Measurements from ENCODE around the gene CAPNS2.

DNA sequence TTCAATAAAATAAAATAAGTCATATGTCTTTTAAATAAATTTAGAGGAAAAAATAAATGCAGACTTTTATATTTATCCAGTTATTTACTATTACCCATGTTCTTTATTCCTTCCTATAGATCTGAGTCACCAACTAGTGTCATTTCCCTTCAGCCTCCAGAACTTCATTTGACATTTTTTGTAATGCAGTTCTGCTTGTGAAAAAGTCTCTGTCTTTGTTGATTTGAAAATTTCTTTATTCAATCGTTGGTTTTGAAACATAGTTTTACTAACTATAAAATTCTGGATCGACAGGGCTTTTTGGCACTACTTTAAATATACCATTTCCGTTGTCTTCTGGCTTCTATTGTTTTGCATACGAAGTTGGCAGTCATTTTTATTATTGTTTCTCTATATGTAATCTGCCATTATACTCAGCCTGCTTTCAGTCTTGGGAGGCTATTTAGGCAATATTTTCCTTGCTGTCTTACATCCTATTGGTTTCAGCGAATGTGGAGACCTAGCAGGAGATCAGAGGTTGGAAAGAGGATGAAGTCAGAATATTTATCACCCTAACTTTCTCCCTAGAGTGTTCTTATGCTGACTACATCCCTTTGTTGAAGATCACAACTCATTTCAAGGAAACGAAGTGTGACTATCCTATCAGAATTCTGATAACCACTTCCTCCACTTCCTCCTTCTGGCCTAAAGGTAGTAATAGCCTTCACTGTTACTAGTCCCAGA is 47.3 kb downstream of the CAPNS2 start:
- TF ChIP-seq POLR2A (IDR thresholded peaks at IDR 0.05), result no peak
- TF ChIP-seq, protein P1, sequence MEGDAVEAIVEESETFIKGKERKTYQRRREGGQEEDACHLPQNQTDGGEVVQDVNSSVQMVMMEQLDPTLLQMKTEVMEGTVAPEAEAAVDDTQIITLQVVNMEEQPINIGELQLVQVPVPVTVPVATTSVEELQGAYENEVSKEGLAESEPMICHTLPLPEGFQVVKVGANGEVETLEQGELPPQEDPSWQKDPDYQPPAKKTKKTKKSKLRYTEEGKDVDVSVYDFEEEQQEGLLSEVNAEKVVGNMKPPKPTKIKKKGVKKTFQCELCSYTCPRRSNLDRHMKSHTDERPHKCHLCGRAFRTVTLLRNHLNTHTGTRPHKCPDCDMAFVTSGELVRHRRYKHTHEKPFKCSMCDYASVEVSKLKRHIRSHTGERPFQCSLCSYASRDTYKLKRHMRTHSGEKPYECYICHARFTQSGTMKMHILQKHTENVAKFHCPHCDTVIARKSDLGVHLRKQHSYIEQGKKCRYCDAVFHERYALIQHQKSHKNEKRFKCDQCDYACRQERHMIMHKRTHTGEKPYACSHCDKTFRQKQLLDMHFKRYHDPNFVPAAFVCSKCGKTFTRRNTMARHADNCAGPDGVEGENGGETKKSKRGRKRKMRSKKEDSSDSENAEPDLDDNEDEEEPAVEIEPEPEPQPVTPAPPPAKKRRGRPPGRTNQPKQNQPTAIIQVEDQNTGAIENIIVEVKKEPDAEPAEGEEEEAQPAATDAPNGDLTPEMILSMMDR (IDR thresholded peaks at IDR 0.05), result no peak
- no peak for TF ChIP-seq EP300 (IDR thresholded peaks at IDR 0.05)
